Trophoblast cell (in vitro differentiated cells and primary cell): ENCODE data around the gene PTGFRN.

Experiments used
- DNase-seq, 2 donors: peaks; one replicate each; pipeline ENCODE4 v3.0.0-alpha.2; 2016
- H2AFZ ChIP-seq: 2 replicates; pipeline ENCODE4 v1.6.1; 2013; ENCODE audit warnings: low read length, moderate library complexity, mild to moderate bottlenecking; ENCODE audit not compliant: insufficient read depth, poor library complexity
- H2AK5ac ChIP-seq: 2 replicates; pipeline ENCODE4 v1.6.1; 2013; ENCODE audit warnings: mild to moderate bottlenecking, low read length
- H2BK120ac ChIP-seq: 2 replicates; pipeline ENCODE4 v1.6.1; 2013; ENCODE audit warnings: low read length, mild to moderate bottlenecking, moderate library complexity; ENCODE audit not compliant: insufficient read depth, poor library complexity
- H2BK12ac ChIP-seq: 2 replicates; pipeline ENCODE4 v1.6.1; 2013; ENCODE audit warnings: mild to moderate bottlenecking, low read length, moderate library complexity
- H2BK5ac ChIP-seq: 2 replicates; pipeline ENCODE4 v1.6.1; 2013; ENCODE audit warnings: low read length, low read depth, moderate library complexity, mild to moderate bottlenecking; ENCODE audit not compliant: poor library complexity
- H3K14ac ChIP-seq: 2 replicates; pipeline ENCODE4 v1.6.1; 2013; ENCODE audit warnings: mild to moderate bottlenecking, low read length
- H3K18ac ChIP-seq: 2 replicates; pipeline ENCODE4 v1.6.1; 2013; ENCODE audit warnings: mild to moderate bottlenecking, low read length
- H3K23ac ChIP-seq: 2 replicates; pipeline ENCODE4 v1.6.1; 2013; ENCODE audit warnings: low read length
- H3K27ac ChIP-seq: 2 replicates; pipeline ENCODE4 v1.5.1; 2013; ENCODE audit warnings: low read depth, mild to moderate bottlenecking, inconsistent platforms, low read length, moderate library complexity
- H3K27me3 ChIP-seq: 2 replicates; pipeline ENCODE4 v1.6.1; 2013; ENCODE audit warnings: inconsistent platforms, mild to moderate bottlenecking, low read length, moderate library complexity; ENCODE audit not compliant: insufficient read depth
- H3K36me3 ChIP-seq, 2 experiments: 1 replicate in 1 of 2; 2 replicates in 1 of 2; pipeline ENCODE4 v1.6.1; 2013; ENCODE audit warnings: low read length in 2 of 2, mild to moderate bottlenecking in 2 of 2, moderate library complexity in 1 of 2; ENCODE audit not compliant: insufficient read depth in 2 of 2, control insufficient read depth in 1 of 2
- H3K4ac ChIP-seq: 2 replicates; pipeline ENCODE4 v1.6.1; 2013; ENCODE audit warnings: low read depth, mild to moderate bottlenecking, low read length, moderate library complexity
- H3K4me1 ChIP-seq, 2 experiments: 1 replicate in 1 of 2; 2 replicates in 1 of 2; pipeline ENCODE4 v1.6.1; 2013; ENCODE audit warnings: low read length in 2 of 2, mild to moderate bottlenecking in 2 of 2, moderate library complexity in 1 of 2; ENCODE audit not compliant: insufficient read depth in 2 of 2, control insufficient read depth in 1 of 2
- H3K4me2 ChIP-seq: 2 replicates; pipeline ENCODE4 v1.6.1; 2013; ENCODE audit warnings: inconsistent platforms, mild to moderate bottlenecking, low read length, moderate library complexity
- H3K4me3 ChIP-seq: 2 replicates; pipeline ENCODE4 v1.5.1; 2013; ENCODE audit warnings: mild to moderate bottlenecking, low read depth, low read length, inconsistent platforms
- H3K79me1 ChIP-seq: one replicate; pipeline ENCODE4 v1.6.1; 2013; ENCODE audit warnings: low read length
- H3K79me2 ChIP-seq: 2 replicates; pipeline ENCODE4 v1.6.1; 2013; ENCODE audit warnings: low read length, mild to moderate bottlenecking; ENCODE audit not compliant: control insufficient read depth, insufficient read depth, poor library complexity
- H3K9ac ChIP-seq: 2 replicates; pipeline ENCODE4 v1.6.1; 2013; ENCODE audit warnings: mild to moderate bottlenecking, low read length
- H3K9me3 ChIP-seq: 2 replicates; pipeline ENCODE4 v1.6.1; 2013; ENCODE audit warnings: low read depth, mild to moderate bottlenecking, control low read depth, inconsistent platforms, low read length; ENCODE audit not compliant: insufficient read depth
- H4K12ac ChIP-seq: 2 replicates; pipeline ENCODE4 v1.6.1; 2013; ENCODE audit warnings: low read depth, mild to moderate bottlenecking, low read length, moderate library complexity
- H4K8ac ChIP-seq: 2 replicates; pipeline ENCODE4 v1.6.1; 2013; ENCODE audit warnings: low read depth, mild to moderate bottlenecking, low read length, moderate library complexity
- H4K91ac ChIP-seq: one replicate; pipeline ENCODE4 v1.6.1; 2013; ENCODE audit warnings: low read depth, mild to moderate bottlenecking, low read length, moderate library complexity
- WGBS: extraction: QIAGEN DNeasy Blood & Tissue Kit; methylation state at CpG from one replicate; pipeline ENCODE4 v1.1.7; 2013; ENCODE audit warnings: missing lambda C conversion rate; ENCODE audit not compliant: insufficient read length, insufficient coverage; ENCODE audit errors: extremely low coverage; 5-methylcytosine and 5-hydroxymethylcytosine counted together

Gene PTGFRN

GRCh38 chr1:116871779-116872146 lies 38.0 kb upstream of the PTGFRN start:
- no peak overlapping the region for H2BK12ac ChIP-seq
- H3K79me2 ChIP-seq = no peaks in the 10 kb centered on the region
- H3K18ac ChIP-seq = no peak overlapping the region
- H3K4me2 ChIP-seq = no peak overlapping the region
- no CpG with 5 or more reads among the region's 4 CpGs for WGBS
- H3K79me1 ChIP-seq = peaks cover 6% of the 10 kb centered on the region
- H3K4me3 ChIP-seq = no peak overlapping the region
- no peak overlapping the region for H3K9ac ChIP-seq
- H3K23ac ChIP-seq = no peak overlapping the region
- H3K36me3 ChIP-seq = no peaks in the 10 kb centered on the region
- no peak overlapping the region for H4K12ac ChIP-seq
- no peak overlapping the region for H4K91ac ChIP-seq
- no peaks in the 10 kb centered on the region for H3K27me3 ChIP-seq
- no peak overlapping the region for H2AK5ac ChIP-seq
- H2AFZ ChIP-seq = no peak overlapping the region
- H3K4ac ChIP-seq = no peak overlapping the region
- H3K14ac ChIP-seq = no peak overlapping the region
- no peak overlapping the region for H3K27ac ChIP-seq
- H2BK5ac ChIP-seq = no peak overlapping the region
- no peak overlapping the region for H2BK120ac ChIP-seq
- no peak overlapping the region for H4K8ac ChIP-seq
- no peaks in the 10 kb centered on the region for H3K9me3 ChIP-seq
- DNase-seq = no peak
- H3K4me1 ChIP-seq = peaks cover 0 to 8% of the 10 kb centered on the region in 2 experiments

GRCh38 chr1:116873680-116874271 lies 35.9 kb upstream of the PTGFRN start:
- Histone ChIP-seq H3K27ac (peak overlapping the region; percentile 26), H3K4ac (no peak overlapping the region), H2BK120ac (peak overlapping the region; percentile 75), H3K4me2 (no peak overlapping the region), H2AFZ (no peak overlapping the region), H3K14ac (no peak overlapping the region), H3K18ac (no peak overlapping the region), H3K9ac (no peak overlapping the region), H3K79me2 (peaks cover 2% of the 10 kb centered on the region), H4K8ac (peak overlapping the region; percentile 43), H3K4me3 (no peak overlapping the region), H3K27me3 (no peaks in the 10 kb centered on the region), H4K91ac (peak overlapping the region; percentile 21), H2BK12ac (peak overlapping the region; percentile 83), H3K4me1 (peaks cover 4 to 15% of the 10 kb centered on the region in 2 experiments), H4K12ac (no peak overlapping the region), H3K9me3 (no peaks in the 10 kb centered on the region), H3K79me1 (peaks cover 16% of the 10 kb centered on the region), H2AK5ac (no peak overlapping the region), H2BK5ac (no peak overlapping the region), H3K23ac (no peak overlapping the region), H3K36me3 (no peaks in the 10 kb centered on the region)
- WGBS = no CpG with 5 or more reads among the region's 6 CpGs
- DNase-seq = no peak

DNA sequence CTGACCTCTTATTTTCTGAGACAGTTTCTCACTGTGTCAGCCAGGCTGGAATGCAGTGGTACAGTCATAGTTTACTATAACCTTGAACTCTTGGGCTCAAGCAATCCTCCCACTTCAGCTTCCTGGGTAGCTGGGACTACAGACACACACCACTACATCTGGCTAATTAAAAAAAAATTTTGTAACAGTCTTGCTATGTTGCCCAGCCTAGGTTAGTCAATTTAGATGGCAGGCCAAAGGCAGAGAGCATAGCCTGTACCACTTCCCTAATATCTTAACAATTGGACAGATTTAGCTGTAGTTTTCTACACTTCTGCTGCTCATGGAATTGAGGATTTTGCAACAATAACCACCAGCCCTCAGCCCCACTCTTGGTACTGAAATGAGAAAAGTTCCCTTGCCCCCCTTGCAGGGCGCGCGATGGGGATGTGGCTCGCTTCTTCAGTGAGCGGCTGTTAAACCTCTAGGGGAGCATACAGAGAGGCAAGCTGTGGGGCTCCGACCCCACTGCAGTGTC lies 34.9 kb upstream of the PTGFRN start:
- Histone ChIP-seq H3K27ac (no peak overlapping the region), H3K36me3 (no peaks in the 10 kb centered on the region), H2AK5ac (no peak overlapping the region), H3K9me3 (no peaks in the 10 kb centered on the region), H3K4me1 (peaks cover 12 to 24% of the 10 kb centered on the region in 2 experiments), H2AFZ (no peak overlapping the region), H2BK5ac (peak overlapping the region; percentile 12), H4K12ac (no peak overlapping the region), H3K23ac (no peak overlapping the region), H2BK120ac (peak overlapping the region; percentile 28), H3K14ac (no peak overlapping the region), H3K9ac (no peak overlapping the region), H3K27me3 (no peaks in the 10 kb centered on the region), H2BK12ac (peak overlapping the region; percentile 85), H3K18ac (no peak overlapping the region), H3K4me2 (no peak overlapping the region), H3K4me3 (no peak overlapping the region), H4K8ac (no peak overlapping the region), H3K79me1 (peaks cover 24% of the 10 kb centered on the region), H3K4ac (no peak overlapping the region), H3K79me2 (peaks cover 6% of the 10 kb centered on the region), H4K91ac (peak overlapping the region; percentile 41)
- DNase-seq = no peak
- no CpG with 5 or more reads among the region's 6 CpGs for WGBS

DNA sequence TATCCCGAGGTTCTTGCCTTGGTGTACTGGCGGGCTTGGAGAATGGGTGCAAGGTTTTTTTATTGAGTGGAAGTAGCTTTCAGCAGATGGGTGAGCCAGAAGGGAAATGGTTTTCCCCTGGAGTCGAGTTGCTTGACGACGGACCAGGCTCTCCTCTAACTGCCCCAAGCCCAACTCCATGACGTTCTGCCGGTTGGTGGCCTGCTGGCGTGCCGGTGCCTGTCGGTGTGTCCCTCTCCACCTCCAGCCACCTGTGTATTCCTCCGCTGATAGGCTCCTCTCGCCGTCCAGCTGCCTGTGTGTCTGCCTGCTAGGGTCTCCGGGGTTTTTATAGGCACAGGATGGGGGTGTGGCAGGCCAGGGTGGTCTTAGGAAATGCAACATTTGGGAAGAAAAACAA lies 34.3 kb upstream of the PTGFRN start:
- Histone ChIP-seq H2BK12ac (peak overlapping the region; percentile 85), H2BK5ac (peak overlapping the region; percentile 12), H4K12ac (no peak overlapping the region), H2AFZ (no peak overlapping the region), H3K14ac (peak overlapping the region; percentile 29), H4K8ac (peak overlapping the region; percentile 12), H3K4ac (no peak overlapping the region), H4K91ac (peak overlapping the region; percentile 41), H3K4me2 (no peak overlapping the region), H3K27me3 (no peaks in the 10 kb centered on the region), H3K4me3 (no peak overlapping the region), H3K23ac (no peak overlapping the region), H3K36me3 (no peaks in the 10 kb centered on the region), H3K79me2 (peaks cover 6% of the 10 kb centered on the region), H3K79me1 (peaks cover 27% of the 10 kb centered on the region), H3K4me1 (peaks cover 12 to 24% of the 10 kb centered on the region in 2 experiments), H3K9ac (no peak overlapping the region), H3K27ac (no peak overlapping the region), H3K18ac (no peak overlapping the region), H3K9me3 (no peaks in the 10 kb centered on the region), H2AK5ac (peak overlapping the region; percentile 31), H2BK120ac (peak overlapping the region; percentile 26)
- no peak for DNase-seq
- no CpG with 5 or more reads among the region's 14 CpGs for WGBS
